ENCODE data around the gene POLR1D. TPM values are rescaled to one million over a fixed set of nuclear protein-coding genes. Genes with fewer than 3 reads are reported as not detected.

The POLR1D gene
- 100 to 1,000 TPM; 104 to 159 (median 142) TPM for total RNA-seq

- in situ Hi-C loops (cut with MboI; ENCODE audit: low sequenced_read_pairs in 4 of 4) (loop anchor here in 3 of 4 donors (25.0 kb wide), 4 partner anchors 184 to 459 kb away; partner anchors contain the start of genes RASL11A (in 3 of the 3), RPL21 (in 3 of the 3), GTF3A (in 2 of the 3) and USP12 (in 1 of the 3)), intact Hi-C loops (cut with DNase I; ENCODE audit: low total_unique reads) (loop anchor here (1.0 to 10.0 kb wide), 5 partner anchors 46 to 516 kb away; partner anchors contain the start of genes GTF3A, PAN3, RPL21 and USP12)
- peaks cover 30 to 43% of the 10 kb centered on the region in 2 donors for H3K4me1 ChIP-seq
- H3K36me3 ChIP-seq: peaks cover 0 to 14% of the 10 kb centered on the region in 2 donors
- ATAC-seq: peak; percentile 69 to 73
- TF ChIP-seq POLR2A (IDR thresholded peaks at IDR 0.05) (peak; percentile 80), CTCF (IDR thresholded peaks at IDR 0.05 in 4 of 5, conservative IDR thresholded peaks at IDR 0.05 in 1 of 5) (no peak)
- H3K4me3 ChIP-seq: peak within 1 kb of the TSS; percentile 69 to 98 (median 90)
- H3K27me3 ChIP-seq: no peaks in the 10 kb centered on the region
- peak within 1 kb of the TSS; percentile 95 to 100 (median 99) for H3K27ac ChIP-seq
- peak; percentile 71 to 82 for DNase-seq
- no peaks in the 10 kb centered on the region for H3K9me3 ChIP-seq
Observed at GRCh38 chr13:27621366-27622101, at the start of gene POLR1D. POLR1D (plus strand) TSS chr13:27621892; CDS start chr13:27621984, 92 bp downstream.

GRCh38 chr13:27572234-27572901 lies 49.3 kb upstream of the POLR1D start:
- H3K27ac ChIP-seq: peak overlapping the region in 1 of 4 donors; percentile 27
- ATAC-seq (no peak), DNase-seq (no peak)
- H3K4me1 ChIP-seq: peaks cover 17 to 18% of the 10 kb centered on the region in 2 donors
- H3K27me3 ChIP-seq: no peaks in the 10 kb centered on the region
- no peak overlapping the region for H3K4me3 ChIP-seq
- H3K36me3 ChIP-seq: peaks cover 0 to 13% of the 10 kb centered on the region in 2 donors
- in situ Hi-C loops (cut with MboI; ENCODE audit: low sequenced_read_pairs in 4 of 4): loop anchor here in 1 of 4 donors (25.0 kb wide), 1 partner anchor 240 kb away; no protein-coding TSS in a partner anchor
- no peaks in the 10 kb centered on the region for H3K9me3 ChIP-seq
- TF ChIP-seq CTCF (IDR thresholded peaks at IDR 0.05 in 4 of 5, conservative IDR thresholded peaks at IDR 0.05 in 1 of 5): no peak
- no peak for TF ChIP-seq POLR2A (IDR thresholded peaks at IDR 0.05)
- intact Hi-C loops (cut with DNase I; ENCODE audit: low total_unique reads): no loop called here

- intact Hi-C loops (cut with DNase I; ENCODE audit: low total_unique reads) (no loop called here), in situ Hi-C loops (cut with MboI; ENCODE audit: low sequenced_read_pairs in 4 of 4) (loop anchor here in 1 of 4 donors (25.0 kb wide), 1 partner anchor 239 kb away; no protein-coding TSS in a partner anchor)
- DNase-seq (no peak), ATAC-seq (no peak)
- Histone ChIP-seq H3K27ac (no peak overlapping the region), H3K4me3 (no peak overlapping the region), H3K36me3 (peaks cover 0 to 4% of the 10 kb centered on the region in 2 donors), H3K27me3 (no peaks in the 10 kb centered on the region), H3K4me1 (peaks cover 17 to 18% of the 10 kb centered on the region in 2 donors), H3K9me3 (no peaks in the 10 kb centered on the region)
- TF ChIP-seq CTCF (IDR thresholded peaks at IDR 0.05 in 4 of 5, conservative IDR thresholded peaks at IDR 0.05 in 1 of 5) (no peak), POLR2A (IDR thresholded peaks at IDR 0.05) (no peak)
Observed at GRCh38 chr13:27573265-27573664, 48.4 kb upstream of the POLR1D start.

- no peak for ATAC-seq
- intact Hi-C loops (cut with DNase I; ENCODE audit: low total_unique reads) (no loop called here), in situ Hi-C loops (cut with MboI; ENCODE audit: low sequenced_read_pairs in 4 of 4) (loop anchor here in 1 of 4 donors (25.0 kb wide), 1 partner anchor 238 kb away; no protein-coding TSS in a partner anchor)
- H3K27me3 ChIP-seq: no peaks in the 10 kb centered on the region
- H3K27ac ChIP-seq: no peak overlapping the region
- no peak overlapping the region for H3K4me3 ChIP-seq
- peaks cover 17 to 18% of the 10 kb centered on the region in 2 donors for H3K4me1 ChIP-seq
- H3K36me3 ChIP-seq: no peaks in the 10 kb centered on the region
- TF ChIP-seq POLR2A (IDR thresholded peaks at IDR 0.05) (no peak), CTCF (IDR thresholded peaks at IDR 0.05 in 4 of 5, conservative IDR thresholded peaks at IDR 0.05 in 1 of 5) (no peak)
- H3K9me3 ChIP-seq: no peaks in the 10 kb centered on the region
- DNase-seq: no peak
Observed at GRCh38 chr13:27574661-27575060, 47.0 kb upstream of the POLR1D start.
